ENCODE results near the gene CD63. TPM values are rescaled to one million over a fixed set of nuclear protein-coding genes. Genes with fewer than 3 reads are reported as not detected.

CD63 gene
- total and polyA plus RNA-seq, 9 of the 15 experiments (the other 6 are each of a cell fraction or from before 2014, with no cell fraction given): 313 to 735 (median 433) TPM

- TF ChIP-seq, protein P1, sequence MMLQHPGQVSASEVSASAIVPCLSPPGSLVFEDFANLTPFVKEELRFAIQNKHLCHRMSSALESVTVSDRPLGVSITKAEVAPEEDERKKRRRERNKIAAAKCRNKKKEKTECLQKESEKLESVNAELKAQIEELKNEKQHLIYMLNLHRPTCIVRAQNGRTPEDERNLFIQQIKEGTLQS (IDR thresholded peaks at IDR 0.05): no peak
- TF ChIP-seq, protein P1 (CRISPR knock-in tag; conservative IDR thresholded peaks at IDR 0.05): no peak
- no peak for TF ChIP-seq KAT8 (IDR thresholded peaks at IDR 0.05; ENCODE audit: low read depth)
- no peak for TF ChIP-seq HNRNPLL (IDR thresholded peaks at IDR 0.05; ENCODE audit: low read depth, low read length, poor library complexity, severe bottlenecking)
- TF ChIP-seq TAF9B (IDR thresholded peaks at IDR 0.05; ENCODE audit: partially characterized antibody): no peak
- no peak for TF ChIP-seq NR2C2 (CRISPR knock-in tag; IDR thresholded peaks at IDR 0.05)
- no peak for TF ChIP-seq NR2C2 (tag; IDR thresholded peaks at IDR 0.05)
- peak; percentile 76; the same call in 1 of the 2 replicates for TF ChIP-seq ESRRA (IDR thresholded peaks at IDR 0.05; ENCODE audit: borderline replicate concordance, low read depth)
- 0 out of 4 replicates have a peak, but pooled peaks of 1 of the 2 experiments have one; percentile 23 for TF ChIP-seq TEAD1 (CRISPR knock-in tag; IDR thresholded peaks at IDR 0.05)
- TF ChIP-seq MAFF (IDR thresholded peaks at IDR 0.05; ENCODE audit: low read length): peak; percentile 67
- TF ChIP-seq UBTF (IDR thresholded peaks at IDR 0.05; ENCODE audit: borderline replicate concordance in 1 of 2, low read depth in 2 of 2, low read length in 2 of 2): 0 out of 4 replicates have a peak, but pooled peaks of 1 of the 2 experiments have one; percentile 25
- no peak for TF ChIP-seq NFIX (CRISPR knock-in tag; IDR thresholded peaks at IDR 0.05; ENCODE audit: low read depth)
- TF ChIP-seq SMAD4 (CRISPR knock-in tag; conservative IDR thresholded peaks at IDR 0.05): no peak
- no peak for TF ChIP-seq SNAPC5 (CRISPR knock-in tag; IDR thresholded peaks at IDR 0.05)
- TF ChIP-seq PHF20 (IDR thresholded peaks at IDR 0.05; ENCODE audit: partially characterized antibody): no peak
- TF ChIP-seq ZNF354B (CRISPR knock-in tag; IDR thresholded peaks at IDR 0.05): no peak
- no peak for TF ChIP-seq PRPF4 (IDR thresholded peaks at IDR 0.05; ENCODE audit: insufficient read depth, low read depth, low read length, poor library complexity, severe bottlenecking)
- TF ChIP-seq SPI1 (IDR thresholded peaks at IDR 0.05; ENCODE audit: borderline replicate concordance, low read depth, low read length): peak; percentile 8; the same call in 1 of the 2 replicates
- TF ChIP-seq CREB1 (IDR thresholded peaks at IDR 0.05): peak; percentile 10; the same call in 1 of the 2 replicates
- TF ChIP-seq CREB1 (CRISPR knock-in tag; IDR thresholded peaks at IDR 0.05): no peak
- 0 out of 2 replicates have a peak, but pooled peaks have one; percentile 39 for TF ChIP-seq ZNF384 (IDR thresholded peaks at IDR 0.05; ENCODE audit: low read depth, low read length)
- no peak for TF ChIP-seq ZBTB17 (CRISPR knock-in tag; IDR thresholded peaks at IDR 0.05)
- TF ChIP-seq GATAD2A (IDR thresholded peaks at IDR 0.05): peak; percentile 38; the same call in 1 of the 2 replicates
- no peak for TF ChIP-seq HNRNPK (IDR thresholded peaks at IDR 0.05; ENCODE audit: low read depth, low read length, poor library complexity, severe bottlenecking)
- no peak for TF ChIP-seq POLR2AphosphoS2 (IDR thresholded peaks at IDR 0.05; ENCODE audit: low read length)
- no peak for TF ChIP-seq BDP1 (IDR thresholded peaks at IDR 0.05; ENCODE audit: insufficient read depth, insufficient read length)
- no peak for TF ChIP-seq TBL1XR1 (IDR thresholded peaks at IDR 0.05; ENCODE audit: low read length in 2 of 2)
Measured at GRCh38 chr12:55736780-55737580, 8.2 kb upstream of the CD63 start (continued).

Data from K562 (cell line).